ENCODE data around the gene AOPEP.

Gene AOPEP

GRCh38 chr9:94719878-94720277, 6.6 kb upstream of the AOPEP start:
- no peaks in the 10 kb centered on the region for H3K9me3 ChIP-seq (ENCODE audit: insufficient read depth, low read length)
- no peak overlapping the region for H3K4me2 ChIP-seq (ENCODE audit: low read depth, low read length, poor library complexity, severe bottlenecking)
- H3K27ac ChIP-seq (ENCODE audit: low read depth, low read length), result no peak overlapping the region
- no peak overlapping the region for H3K4me3 ChIP-seq (ENCODE audit: insufficient read depth, low read length, poor library complexity, severe bottlenecking)
- H3K27me3 ChIP-seq (ENCODE audit: low read length), result no peaks in the 10 kb centered on the region
- no peak overlapping the region for H2AFZ ChIP-seq (ENCODE audit: low read depth, low read length, severe bottlenecking)
- H3K36me3 ChIP-seq (ENCODE audit: low read length), result no peaks in the 10 kb centered on the region
- no peaks in the 10 kb centered on the region for H3K79me2 ChIP-seq (ENCODE audit: insufficient read depth, low read length)
- H3F3A ChIP-seq (ENCODE audit: insufficient read depth), result no peaks in the 10 kb centered on the region
- no peaks in the 10 kb centered on the region for H4K20me1 ChIP-seq (ENCODE audit: low read depth, low read length)
- no peak overlapping the region for H3K9ac ChIP-seq (ENCODE audit: low read length)
- no peaks in the 10 kb centered on the region for H3K9me2 ChIP-seq (replicated peaks; ENCODE audit: insufficient read depth, low read length)
- no peak for TF ChIP-seq CTCF (IDR thresholded peaks at IDR 0.05; ENCODE audit: insufficient read depth, low read length, poor library complexity, severe bottlenecking)
- TF ChIP-seq EZH2phosphoT487 (conservative IDR thresholded peaks at IDR 0.05; ENCODE audit: low read length), result no peak

- no peaks in the 10 kb centered on the region for H4K20me1 ChIP-seq (ENCODE audit: low read depth, low read length)
- no peak for TF ChIP-seq CTCF (IDR thresholded peaks at IDR 0.05; ENCODE audit: insufficient read depth, low read length, poor library complexity, severe bottlenecking)
- TF ChIP-seq EZH2phosphoT487 (conservative IDR thresholded peaks at IDR 0.05; ENCODE audit: low read length), result no peak
- no peak overlapping the region for H2AFZ ChIP-seq (ENCODE audit: low read depth, low read length, severe bottlenecking)
- no peaks in the 10 kb centered on the region for H3K9me3 ChIP-seq (ENCODE audit: insufficient read depth, low read length)
- 0 out of 2 replicates have a peak, but pooled peaks cover 5% of the 10 kb centered on the region for H3F3A ChIP-seq (ENCODE audit: insufficient read depth)
- H3K27me3 ChIP-seq (ENCODE audit: low read length), result no peaks in the 10 kb centered on the region
- no peaks in the 10 kb centered on the region for H3K9me2 ChIP-seq (replicated peaks; ENCODE audit: insufficient read depth, low read length)
- no peaks in the 10 kb centered on the region for H3K36me3 ChIP-seq (ENCODE audit: low read length)
- H3K4me2 ChIP-seq (ENCODE audit: low read depth, low read length, poor library complexity, severe bottlenecking), result no peak overlapping the region
- H3K4me3 ChIP-seq (ENCODE audit: insufficient read depth, low read length, poor library complexity, severe bottlenecking), result no peak overlapping the region
- H3K9ac ChIP-seq (ENCODE audit: low read length), result no peak overlapping the region
- no peaks in the 10 kb centered on the region for H3K79me2 ChIP-seq (ENCODE audit: insufficient read depth, low read length)
- H3K27ac ChIP-seq (ENCODE audit: low read depth, low read length), result no peak overlapping the region
Observed at GRCh38 chr9:94720846-94721549, 5.5 kb upstream of the AOPEP start.

GRCh38 chr9:94721754-94722153, 4.7 kb upstream of the AOPEP start:
- Histone ChIP-seq H3K27me3 (ENCODE audit: low read length) (no peaks in the 10 kb centered on the region), H2AFZ (ENCODE audit: low read depth, low read length, severe bottlenecking) (no peak overlapping the region), H3K79me2 (ENCODE audit: insufficient read depth, low read length) (peaks cover under 1% of the 10 kb centered on the region; the same call in 1 of the 2 replicates), H3F3A (ENCODE audit: insufficient read depth) (0 out of 2 replicates have a peak, but pooled peaks cover 5% of the 10 kb centered on the region), H3K36me3 (ENCODE audit: low read length) (no peaks in the 10 kb centered on the region), H3K4me3 (ENCODE audit: insufficient read depth, low read length, poor library complexity, severe bottlenecking) (no peak overlapping the region), H3K9me3 (ENCODE audit: insufficient read depth, low read length) (no peaks in the 10 kb centered on the region), H3K27ac (ENCODE audit: low read depth, low read length) (no peak overlapping the region), H3K9me2 (replicated peaks; ENCODE audit: insufficient read depth, low read length) (no peaks in the 10 kb centered on the region), H3K4me2 (ENCODE audit: low read depth, low read length, poor library complexity, severe bottlenecking) (no peak overlapping the region), H4K20me1 (ENCODE audit: low read depth, low read length) (no peaks in the 10 kb centered on the region), H3K9ac (ENCODE audit: low read length) (no peak overlapping the region)
- TF ChIP-seq CTCF (IDR thresholded peaks at IDR 0.05; ENCODE audit: insufficient read depth, low read length, poor library complexity, severe bottlenecking), result no peak
- TF ChIP-seq EZH2phosphoT487 (conservative IDR thresholded peaks at IDR 0.05; ENCODE audit: low read length), result no peak

Data from SU-DHL-6 (cell line).